Measurements from ENCODE around the gene ADAMTSL1. TPM values are rescaled to one million over a fixed set of nuclear protein-coding genes. Genes with fewer than 3 reads are reported as not detected.

ADAMTSL1 gene
- total and polyA plus RNA-seq, 2 of the 13 experiments (the other 11 are each of a cell fraction or from before 2014, with no cell fraction given) = not detected

DNA sequence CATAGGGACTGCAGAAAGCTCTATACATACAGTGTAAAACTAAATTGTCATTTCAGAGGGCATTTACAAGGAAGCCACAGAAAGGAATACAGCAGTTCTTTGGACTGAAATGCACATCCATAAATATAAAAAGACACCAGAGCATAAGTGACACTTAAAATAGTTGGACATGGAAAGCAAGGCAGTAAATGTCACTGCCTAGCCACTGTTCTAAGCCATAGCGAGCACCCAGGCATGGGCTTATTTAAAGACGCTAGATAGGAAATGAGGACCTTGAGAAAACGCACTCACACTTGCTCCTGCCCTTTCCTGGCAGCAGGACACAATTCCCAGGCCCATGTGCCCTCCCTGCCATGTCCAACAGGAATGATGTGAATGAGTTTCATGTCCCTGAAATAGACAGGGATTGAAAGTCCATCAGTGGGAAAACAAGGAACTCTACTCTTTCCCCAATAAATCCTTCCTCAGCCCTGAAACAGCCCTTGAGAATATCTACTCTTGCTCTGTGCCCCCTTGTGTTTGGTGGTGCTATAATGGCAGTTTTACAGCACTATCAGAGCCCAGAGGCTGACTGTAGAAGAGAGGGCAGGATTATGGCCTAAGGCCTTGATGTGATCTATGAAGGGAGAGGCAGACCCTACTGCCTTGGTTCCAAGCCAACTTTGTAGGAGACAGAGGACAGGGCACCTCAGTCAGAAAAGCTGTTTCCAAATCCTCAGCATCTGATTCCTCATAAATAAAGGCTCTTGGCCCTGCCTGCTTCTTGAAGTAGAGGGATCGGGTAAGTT lies 376.1 kb downstream of the ADAMTSL1 start:
- intact Hi-C loops (cut with micrococcal nuclease; ENCODE audit: unreplicated experiment) (loop anchor here (10.0 kb wide), 1 partner anchor 595 kb away; no protein-coding TSS in a partner anchor), in situ Hi-C loops (cut with HindIII; ENCODE audit: extremely low pct_ligation_motif_present, low pct_unique_long_range_greater_than_20kb) (no loop called here)
- Histone ChIP-seq H3K4me1 (ENCODE audit: insufficient read depth, low read length) (no peaks in the 10 kb centered on the region), H3K4me2 (ENCODE audit: low read depth, low read length) (no peak overlapping the region), H2AFZ (ENCODE audit: low read length) (no peak overlapping the region), H3K4me3 (replicated peaks in 1 of 3; ENCODE audit: insufficient read depth in 1 of 3, low read depth in 2 of 3, low read length in 3 of 3) (no peak overlapping the region), H3K79me2 (ENCODE audit: insufficient read depth, low read length) (no peaks in the 10 kb centered on the region), H4K20me1 (ENCODE audit: insufficient read depth, low read length) (no peaks in the 10 kb centered on the region), H3K9ac (ENCODE audit: insufficient read depth, low read depth, low read length) (no peak overlapping the region), H3K27ac (ENCODE audit: extremely low read length, insufficient read depth, low read length) (no peak overlapping the region), H3K36me3 (replicated peaks in 1 of 2; ENCODE audit: control insufficient read depth in 1 of 2, insufficient read depth in 2 of 2, low read length in 2 of 2) (no peaks in the 10 kb centered on the region), H3K27me3 (ENCODE audit: control insufficient read depth in 1 of 2, insufficient read depth in 2 of 2, low read length in 2 of 2) (no peaks in the 10 kb centered on the region; a peak in 2 of 5 replicates), H3K9me3 (ENCODE audit: low read length) (no peaks in the 10 kb centered on the region)
- FAIRE-seq = no peak
- CTCF ChIA-PET (ENCODE audit: low intra/inter-chr PET ratio, low total read pairs) = no interaction called here
- POLR2A ChIA-PET = no interaction called here
- no peak for TF ChIP-seq ZNF354B (CRISPR knock-in tag; IDR thresholded peaks at IDR 0.05)
- TF ChIP-seq, protein P1, sequence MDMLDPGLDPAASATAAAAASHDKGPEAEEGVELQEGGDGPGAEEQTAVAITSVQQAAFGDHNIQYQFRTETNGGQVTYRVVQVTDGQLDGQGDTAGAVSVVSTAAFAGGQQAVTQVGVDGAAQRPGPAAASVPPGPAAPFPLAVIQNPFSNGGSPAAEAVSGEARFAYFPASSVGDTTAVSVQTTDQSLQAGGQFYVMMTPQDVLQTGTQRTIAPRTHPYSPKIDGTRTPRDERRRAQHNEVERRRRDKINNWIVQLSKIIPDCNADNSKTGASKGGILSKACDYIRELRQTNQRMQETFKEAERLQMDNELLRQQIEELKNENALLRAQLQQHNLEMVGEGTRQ (IDR thresholded peaks at IDR 0.05; ENCODE audit: low read depth, low read length) = no peak
- TF ChIP-seq, protein P1 (CRISPR knock-in tag; IDR thresholded peaks at IDR 0.05; ENCODE audit: borderline replicate concordance) = no peak
- no peak for TF ChIP-seq FOSL1 (CRISPR knock-in tag; IDR thresholded peaks at IDR 0.05; ENCODE audit: borderline replicate concordance)
- TF ChIP-seq REXO4 (CRISPR knock-in tag; IDR thresholded peaks at IDR 0.05; ENCODE audit: borderline replicate concordance) = no peak
- TF ChIP-seq KAT2B (IDR thresholded peaks at IDR 0.05; ENCODE audit: borderline replicate concordance, low read depth, low read length) = no peak
- no peak for TF ChIP-seq ZNF460 (CRISPR knock-in tag; IDR thresholded peaks at IDR 0.05; ENCODE audit: borderline replicate concordance)
- TF ChIP-seq, protein P2, sequence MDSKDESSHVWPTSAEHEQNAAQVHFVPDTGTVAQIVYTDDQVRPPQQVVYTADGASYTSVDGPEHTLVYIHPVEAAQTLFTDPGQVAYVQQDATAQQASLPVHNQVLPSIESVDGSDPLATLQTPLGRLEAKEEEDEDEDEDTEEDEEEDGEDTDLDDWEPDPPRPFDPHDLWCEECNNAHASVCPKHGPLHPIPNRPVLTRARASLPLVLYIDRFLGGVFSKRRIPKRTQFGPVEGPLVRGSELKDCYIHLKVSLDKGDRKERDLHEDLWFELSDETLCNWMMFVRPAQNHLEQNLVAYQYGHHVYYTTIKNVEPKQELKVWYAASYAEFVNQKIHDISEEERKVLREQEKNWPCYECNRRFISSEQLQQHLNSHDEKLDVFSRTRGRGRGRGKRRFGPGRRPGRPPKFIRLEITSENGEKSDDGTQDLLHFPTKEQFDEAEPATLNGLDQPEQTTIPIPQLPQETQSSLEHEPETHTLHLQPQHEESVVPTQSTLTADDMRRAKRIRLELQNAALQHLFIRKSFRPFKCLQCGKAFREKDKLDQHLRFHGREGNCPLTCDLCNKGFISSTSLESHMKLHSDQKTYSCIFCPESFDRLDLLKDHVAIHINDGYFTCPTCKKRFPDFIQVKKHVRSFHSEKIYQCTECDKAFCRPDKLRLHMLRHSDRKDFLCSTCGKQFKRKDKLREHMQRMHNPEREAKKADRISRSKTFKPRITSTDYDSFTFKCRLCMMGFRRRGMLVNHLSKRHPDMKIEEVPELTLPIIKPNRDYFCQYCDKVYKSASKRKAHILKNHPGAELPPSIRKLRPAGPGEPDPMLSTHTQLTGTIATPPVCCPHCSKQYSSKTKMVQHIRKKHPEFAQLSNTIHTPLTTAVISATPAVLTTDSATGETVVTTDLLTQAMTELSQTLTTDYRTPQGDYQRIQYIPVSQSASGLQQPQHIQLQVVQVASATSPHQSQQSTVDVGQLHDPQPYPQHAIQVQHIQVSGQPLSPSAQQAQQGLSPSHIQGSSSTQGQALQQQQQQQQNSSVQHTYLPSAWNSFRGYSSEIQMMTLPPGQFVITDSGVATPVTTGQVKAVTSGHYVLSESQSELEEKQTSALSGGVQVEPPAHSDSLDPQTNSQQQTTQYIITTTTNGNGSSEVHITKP (CRISPR knock-in tag; IDR thresholded peaks at IDR 0.05; ENCODE audit: low read depth) = no peak
- no peak for TF ChIP-seq ZNF543 (CRISPR knock-in tag; IDR thresholded peaks at IDR 0.05)
- TF ChIP-seq, protein P3, sequence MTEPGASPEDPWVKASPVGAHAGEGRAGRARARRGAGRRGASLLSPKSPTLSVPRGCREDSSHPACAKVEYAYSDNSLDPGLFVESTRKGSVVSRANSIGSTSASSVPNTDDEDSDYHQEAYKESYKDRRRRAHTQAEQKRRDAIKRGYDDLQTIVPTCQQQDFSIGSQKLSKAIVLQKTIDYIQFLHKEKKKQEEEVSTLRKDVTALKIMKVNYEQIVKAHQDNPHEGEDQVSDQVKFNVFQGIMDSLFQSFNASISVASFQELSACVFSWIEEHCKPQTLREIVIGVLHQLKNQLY (CRISPR knock-in tag; IDR thresholded peaks at IDR 0.05) = no peak
- TF ChIP-seq, protein P4, sequence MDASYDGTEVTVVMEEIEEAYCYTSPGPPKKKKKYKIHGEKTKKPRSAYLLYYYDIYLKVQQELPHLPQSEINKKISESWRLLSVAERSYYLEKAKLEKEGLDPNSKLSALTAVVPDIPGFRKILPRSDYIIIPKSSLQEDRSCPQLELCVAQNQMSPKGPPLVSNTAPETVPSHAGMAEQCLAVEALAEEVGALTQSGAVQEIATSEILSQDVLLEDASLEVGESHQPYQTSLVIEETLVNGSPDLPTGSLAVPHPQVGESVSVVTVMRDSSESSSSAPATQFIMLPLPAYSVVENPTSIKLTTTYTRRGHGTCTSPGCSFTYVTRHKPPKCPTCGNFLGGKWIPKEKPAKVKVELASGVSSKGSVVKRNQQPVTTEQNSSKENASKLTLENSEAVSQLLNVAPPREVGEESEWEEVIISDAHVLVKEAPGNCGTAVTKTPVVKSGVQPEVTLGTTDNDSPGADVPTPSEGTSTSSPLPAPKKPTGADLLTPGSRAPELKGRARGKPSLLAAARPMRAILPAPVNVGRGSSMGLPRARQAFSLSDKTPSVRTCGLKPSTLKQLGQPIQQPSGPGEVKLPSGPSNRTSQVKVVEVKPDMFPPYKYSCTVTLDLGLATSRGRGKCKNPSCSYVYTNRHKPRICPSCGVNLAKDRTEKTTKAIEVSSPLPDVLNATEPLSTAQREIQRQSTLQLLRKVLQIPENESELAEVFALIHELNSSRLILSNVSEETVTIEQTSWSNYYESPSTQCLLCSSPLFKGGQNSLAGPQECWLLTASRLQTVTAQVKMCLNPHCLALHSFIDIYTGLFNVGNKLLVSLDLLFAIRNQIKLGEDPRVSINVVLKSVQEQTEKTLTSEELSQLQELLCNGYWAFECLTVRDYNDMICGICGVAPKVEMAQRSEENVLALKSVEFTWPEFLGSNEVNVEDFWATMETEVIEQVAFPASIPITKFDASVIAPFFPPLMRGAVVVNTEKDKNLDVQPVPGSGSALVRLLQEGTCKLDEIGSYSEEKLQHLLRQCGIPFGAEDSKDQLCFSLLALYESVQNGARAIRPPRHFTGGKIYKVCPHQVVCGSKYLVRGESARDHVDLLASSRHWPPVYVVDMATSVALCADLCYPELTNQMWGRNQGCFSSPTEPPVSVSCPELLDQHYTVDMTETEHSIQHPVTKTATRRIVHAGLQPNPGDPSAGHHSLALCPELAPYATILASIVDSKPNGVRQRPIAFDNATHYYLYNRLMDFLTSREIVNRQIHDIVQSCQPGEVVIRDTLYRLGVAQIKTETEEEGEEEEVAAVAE (CRISPR knock-in tag; IDR thresholded peaks at IDR 0.05; ENCODE audit: borderline replicate concordance) = no peak
- TF ChIP-seq ZNF773 (CRISPR knock-in tag; IDR thresholded peaks at IDR 0.05; ENCODE audit: borderline replicate concordance) = no peak
- 48% methylated on average over 4 of the region's 4 CpGs for WGBS (ENCODE audit: low lambda C conversion rate)
- no peak for DNase-seq (ENCODE audit: low spot score)
- no peak for ATAC-seq
- BruUV-seq (replicated peaks) = no TSS peak

All from HepG2 (cell line).